Measurements from ENCODE around the gene KRTAP25-1. TPM values are rescaled to one million over a fixed set of nuclear protein-coding genes. Genes with fewer than 3 reads are reported as not detected.

The KRTAP25-1 gene
- total and polyA plus RNA-seq, 10 of the 15 experiments (the other 5 are each of a cell fraction or from before 2014, with no cell fraction given) = not detected

GRCh38 chr21:30337772-30338171, 48.5 kb upstream of the KRTAP25-1 start:
- Histone ChIP-seq H3K4me1 (ENCODE audit: control insufficient read depth, insufficient read depth, low read length) (no peaks in the 10 kb centered on the region), H3K4me2 (ENCODE audit: control insufficient read depth, insufficient read depth) (no peak overlapping the region), H3K27me3 (replicated peaks in 1 of 2; ENCODE audit: control insufficient read depth in 2 of 2, insufficient read depth in 2 of 2, low read length in 1 of 2) (no peaks in the 10 kb centered on the region), H4K20me1 (ENCODE audit: control insufficient read depth, insufficient read depth) (no peaks in the 10 kb centered on the region), H3K36me3 (ENCODE audit: control insufficient read depth in 2 of 2, insufficient read depth in 2 of 2, low read length in 1 of 2) (no peaks in the 10 kb centered on the region), H3K9me3 (replicated peaks; ENCODE audit: control insufficient read depth, insufficient read depth, low read length) (no peaks in the 10 kb centered on the region), H2AFZ (ENCODE audit: control insufficient read depth, low read depth, low read length) (no peak overlapping the region), H3K9ac (ENCODE audit: control insufficient read depth, insufficient read depth, low read length) (no peak overlapping the region), H3K27ac (ENCODE audit: control insufficient read depth, insufficient read depth) (no peak overlapping the region), H3K4me3 (no peak overlapping the region), H3K79me2 (ENCODE audit: control insufficient read depth, insufficient read depth, low read length) (no peaks in the 10 kb centered on the region)
- POLR2A ChIA-PET = no interaction called here
- DNase-seq (ENCODE audit: low read depth, low spot score) (no peak), ATAC-seq (no peak), FAIRE-seq (no peak)
- no peak for TF ChIP-seq NR2C1 (IDR thresholded peaks at IDR 0.05)
- TF ChIP-seq ZBED1 (IDR thresholded peaks at IDR 0.05; ENCODE audit: borderline replicate concordance) = no peak
- no peak for TF ChIP-seq ZBTB40 (IDR thresholded peaks at IDR 0.05; ENCODE audit: borderline replicate concordance)
- no peak for TF ChIP-seq NKRF (conservative IDR thresholded peaks at IDR 0.05)
- no peak for TF ChIP-seq SIX5 (IDR thresholded peaks at IDR 0.05; ENCODE audit: low read depth, low read length, severe bottlenecking)
- TF ChIP-seq ATF2 (IDR thresholded peaks at IDR 0.05; ENCODE audit: low read length) = no peak
- SMC1A ChIA-PET (ENCODE audit: uncharacterized antibody, unreplicated experiment) = no interaction called here
- intact Hi-C loops (cut with micrococcal nuclease; ENCODE audit: unreplicated experiment) (no loop called here), in situ Hi-C loops (cut with MboI) (loop anchor here (5.0 kb wide), 1 partner anchor 745 kb away; no protein-coding TSS in a partner anchor)
- no TSS peak for BruUV-seq (replicated peaks)
- RAD21 ChIA-PET (ENCODE audit: unreplicated experiment) = no interaction called here
- CTCF ChIA-PET = interaction anchor here (0.7 kb wide), 1 partner anchor 64 kb away, joined by 3 read pairs; no protein-coding TSS in a partner anchor
